IMR-90 (cell line): ENCODE data around the gene OR6B3. TPM values are rescaled to one million over a fixed set of nuclear protein-coding genes. Genes with fewer than 3 reads are reported as not detected.

ENCODE experiments used
- ATAC-seq: fragments of 200-7000 bp; cut with Tn5 transposase; 2 replicates; pipeline ENCODE4 v1.9.1; 2020; ENCODE audit warnings: low read depth, mild to moderate bottlenecking, moderate library complexity
- BruUV-seq: library from RNA; stranded (reverse); fragments of 400-500 nt; replicated peaks from 2 replicates; lab custom pipeline; 2021; lab: Mats Ljungman, UMichigan
- CTCF ChIA-PET: fragments of 300-600 bp; formaldehyde crosslinking; extraction: SDS; loops from one replicate; lab custom pipeline; 2021; ENCODE audit warnings: antibody characterized with exemption; lab: Yijun Ruan, JAX
- POLR2A ChIA-PET: fragments of 300-600 bp; sonication (Branson Sonifier 250); formaldehyde crosslinking; loops from one replicate; lab custom pipeline; 2022; ENCODE audit warnings: antibody characterized with exemption; ENCODE audit not compliant: unreplicated experiment; lab: Charles Lee
- DNase-seq: peaks from one replicate; pipeline ENCODE4 v3.0.0; 2013
- H2AFZ ChIP-seq: replicated peaks from 2 replicates; pipeline ENCODE3; 2013; ENCODE audit warnings: low read length, mild to moderate bottlenecking; ENCODE audit not compliant: poor library complexity
- H2AK5ac ChIP-seq: 2 replicates; pipeline ENCODE4 v1.6.1; 2013; ENCODE audit warnings: low read depth, low read length, inconsistent platforms
- H2AK9ac ChIP-seq: replicated peaks from 2 replicates; pipeline ENCODE3; 2013; ENCODE audit warnings: mild to moderate bottlenecking, low read depth, low read length, moderate library complexity; ENCODE audit not compliant: poor library complexity
- H2BK120ac ChIP-seq: 2 replicates; pipeline ENCODE4 v1.6.1; 2013; ENCODE audit warnings: low read depth, low read length, inconsistent platforms
- H2BK15ac ChIP-seq: 3 replicates; pipeline ENCODE4 v1.6.1; 2013; ENCODE audit warnings: low read depth, low read length, inconsistent platforms
- H2BK20ac ChIP-seq: 2 replicates; pipeline ENCODE4 v1.6.1; 2013; ENCODE audit warnings: low read depth, mild to moderate bottlenecking, inconsistent platforms, low read length, moderate library complexity
- H2BK5ac ChIP-seq: 2 replicates; pipeline ENCODE4 v1.6.1; 2013; ENCODE audit warnings: mild to moderate bottlenecking, low read depth, low read length, inconsistent platforms; ENCODE audit not compliant: poor library complexity, severe bottlenecking
- H3K14ac ChIP-seq: replicated peaks from 2 replicates; pipeline ENCODE4 v1.6.1; 2013; ENCODE audit warnings: low read depth, low read length, inconsistent platforms
- H3K18ac ChIP-seq: 2 replicates; pipeline ENCODE4 v1.6.1; 2013; ENCODE audit warnings: low read depth, low read length, control low read depth
- H3K23ac ChIP-seq: 2 replicates; pipeline ENCODE4 v1.6.1; 2013; ENCODE audit warnings: low read depth, low read length, inconsistent platforms
- H3K27ac ChIP-seq: 2 replicates; pipeline ENCODE4 v1.5.1; 2013; ENCODE audit warnings: mild to moderate bottlenecking, control low read depth, low read length; ENCODE audit not compliant: insufficient read depth
- H3K27me3 ChIP-seq: 2 replicates; pipeline ENCODE4 v1.6.1; 2013; ENCODE audit warnings: low read length; ENCODE audit not compliant: control insufficient read depth, insufficient read depth
- H3K36me3 ChIP-seq: 2 replicates; pipeline ENCODE4 v1.6.1; 2013; ENCODE audit warnings: low read length, mixed read lengths; ENCODE audit not compliant: control insufficient read depth, insufficient read depth
- H3K4ac ChIP-seq: 2 replicates; pipeline ENCODE4 v1.6.1; 2013; ENCODE audit warnings: low read depth, low read length, inconsistent platforms
- H3K4me1 ChIP-seq: 2 replicates; pipeline ENCODE4 v1.6.1; 2013; ENCODE audit warnings: low read length, mixed read lengths; ENCODE audit not compliant: control insufficient read depth, insufficient read depth
- H3K4me2 ChIP-seq: 2 replicates; pipeline ENCODE4 v1.6.1; 2013; ENCODE audit warnings: low read depth, mild to moderate bottlenecking, control low read depth, low read length, moderate library complexity
- H3K4me3 ChIP-seq: 2 replicates; pipeline ENCODE4 v1.5.1; 2013; ENCODE audit warnings: low read depth, mild to moderate bottlenecking, control low read depth, low read length, moderate library complexity; ENCODE audit not compliant: insufficient read depth
- H3K56ac ChIP-seq: 2 replicates; pipeline ENCODE4 v1.6.1; 2013; ENCODE audit warnings: low read length, inconsistent platforms; ENCODE audit not compliant: insufficient read depth; ENCODE audit errors: extremely low read depth
- H3K79me1 ChIP-seq, 2 experiments: 2 replicates each; pipeline ENCODE4 v1.6.1; 2013; ENCODE audit warnings: low read length in 2 of 2, inconsistent platforms in 1 of 2, low read depth in 1 of 2
- H3K9ac ChIP-seq: 2 replicates; pipeline ENCODE4 v1.6.1; 2013; ENCODE audit warnings: low read depth, low read length, control low read depth
- H3K9me1 ChIP-seq: 2 replicates; pipeline ENCODE4 v1.6.1; 2013; ENCODE audit warnings: low read length, inconsistent platforms; ENCODE audit not compliant: insufficient read depth
- H3K9me3 ChIP-seq: 2 replicates; pipeline ENCODE4 v1.6.1; 2013; ENCODE audit warnings: low read length; ENCODE audit not compliant: control insufficient read depth, insufficient read depth
- H4K20me1 ChIP-seq: 2 replicates; pipeline ENCODE4 v1.6.1; 2013; ENCODE audit warnings: low read length, inconsistent platforms; ENCODE audit not compliant: insufficient read depth
- H4K5ac ChIP-seq: 2 replicates; pipeline ENCODE4 v1.6.1; 2013; ENCODE audit warnings: mild to moderate bottlenecking, low read depth, low read length, control low read depth
- H4K8ac ChIP-seq, 2 experiments: 2 replicates each; pipeline ENCODE4 v1.6.1; 2013; ENCODE audit warnings: low read depth in 2 of 2, low read length in 2 of 2, control low read depth in 1 of 2, inconsistent platforms in 1 of 2
- H4K91ac ChIP-seq: 2 replicates; pipeline ENCODE4 v1.6.1; 2013; ENCODE audit warnings: low read depth, low read length, inconsistent platforms; ENCODE audit not compliant: insufficient read depth
- BHLHE40 ChIP-seq: fragments of 150-350 bp; IDR thresholded peaks from 2 replicates; pipeline ENCODE4 v1.6.1; 2016; ENCODE audit warnings: mild to moderate bottlenecking, low read depth, low read length
- CEBPB ChIP-seq: IDR thresholded peaks from 2 replicates; pipeline ENCODE4 v1.6.1; 2012; ENCODE audit warnings: low read depth, low read length, improper control_type of control experiment
- MAFK ChIP-seq: IDR thresholded peaks from 2 replicates; pipeline ENCODE4 v1.6.1; 2012; ENCODE audit warnings: low read depth, low read length, improper control_type of control experiment
- RAD21 ChIP-seq: IDR thresholded peaks from 2 replicates; pipeline ENCODE4 v1.6.1; 2012; ENCODE audit warnings: low read length, improper control_type of control experiment
- WGBS, 2 experiments: methylation state at CpG; one replicate each; pipeline versions ENCODE4 v1.1.5 to v1.1.7; 2013; ENCODE audit warnings: missing lambda C conversion rate in 2 of 2; ENCODE audit not compliant: insufficient read length in 1 of 2; ENCODE audit errors: extremely low coverage in 2 of 2; 5-methylcytosine and 5-hydroxymethylcytosine counted together
- dilution Hi-C: fragments of 300-500 bp; cut with HindIII; formaldehyde crosslinking; loops from one replicate; pipeline ENCODE4 v1.14.3; 2018; ENCODE audit warnings: low sequenced_read_pairs; ENCODE audit not compliant: unreplicated experiment
- in situ Hi-C: fragments of 300-500 bp; cut with MboI; formaldehyde crosslinking; loops from 3 replicates; pipeline ENCODE4 v1.14.3; 2019; ENCODE audit warnings: low sequenced_read_pairs, inconsistent platforms, mixed read lengths
- intact Hi-C: fragments of 100-400 bp; cut with micrococcal nuclease; formaldehyde crosslinking; loops from 2 replicates; pipeline ENCODE4 v1.10.0; 2022
- polyA plus RNA-seq, 3 experiments: library from polyadenylated mRNA; depleted of rRNA; stranded (reverse); fragments of >200 nt; gene quantifications; 2 replicates each; pipeline ENCODE4 v1.2.3, GENCODE V29; 2012; ENCODE audit warnings: low replicate concordance in 1 of 3
- total RNA-seq: library from RNA; depleted of rRNA; stranded (reverse); fragments of >200 nt; gene quantifications from 2 replicates; pipeline ENCODE4 v1.2.3, GENCODE V29; 2012
- TF ChIP-seq, protein P1 (sequence below): conservative IDR thresholded peaks from 2 replicates; pipeline ENCODE4 v1.5.1; 2012; ENCODE audit warnings: mild to moderate bottlenecking, low read depth, low read length, improper control_type of control experiment

The OR6B3 gene
- total and polyA plus RNA-seq, 2 of the 4 experiments (the other 2 are of a cell fraction): not detected

GRCh38 chr2:240095556-240096523 is 42.5 kb upstream of the OR6B3 start (continued):
- no peak for TF ChIP-seq CEBPB

- H3K27me3 ChIP-seq: peaks cover 2% of the 10 kb centered on the region; the same call in 1 of the 2 replicates
- no peak overlapping the region for H2AK9ac ChIP-seq
- BruUV-seq: no TSS peak
- intact Hi-C loops (no loop called here), dilution Hi-C loops (no loop called here), in situ Hi-C loops (no loop called here)
- POLR2A ChIA-PET: no interaction called here
- no peak overlapping the region for H2BK20ac ChIP-seq
- H3K56ac ChIP-seq: no peak overlapping the region
- no peak overlapping the region for H2BK120ac ChIP-seq
- H3K23ac ChIP-seq: no peak overlapping the region
- H2AK5ac ChIP-seq: no peak overlapping the region
- H3K27ac ChIP-seq: no peak overlapping the region
- H3K4ac ChIP-seq: no peak overlapping the region
- H2AFZ ChIP-seq: no peak overlapping the region
- DNase-seq (no peak), ATAC-seq (no peak)
- TF ChIP-seq, protein P1, sequence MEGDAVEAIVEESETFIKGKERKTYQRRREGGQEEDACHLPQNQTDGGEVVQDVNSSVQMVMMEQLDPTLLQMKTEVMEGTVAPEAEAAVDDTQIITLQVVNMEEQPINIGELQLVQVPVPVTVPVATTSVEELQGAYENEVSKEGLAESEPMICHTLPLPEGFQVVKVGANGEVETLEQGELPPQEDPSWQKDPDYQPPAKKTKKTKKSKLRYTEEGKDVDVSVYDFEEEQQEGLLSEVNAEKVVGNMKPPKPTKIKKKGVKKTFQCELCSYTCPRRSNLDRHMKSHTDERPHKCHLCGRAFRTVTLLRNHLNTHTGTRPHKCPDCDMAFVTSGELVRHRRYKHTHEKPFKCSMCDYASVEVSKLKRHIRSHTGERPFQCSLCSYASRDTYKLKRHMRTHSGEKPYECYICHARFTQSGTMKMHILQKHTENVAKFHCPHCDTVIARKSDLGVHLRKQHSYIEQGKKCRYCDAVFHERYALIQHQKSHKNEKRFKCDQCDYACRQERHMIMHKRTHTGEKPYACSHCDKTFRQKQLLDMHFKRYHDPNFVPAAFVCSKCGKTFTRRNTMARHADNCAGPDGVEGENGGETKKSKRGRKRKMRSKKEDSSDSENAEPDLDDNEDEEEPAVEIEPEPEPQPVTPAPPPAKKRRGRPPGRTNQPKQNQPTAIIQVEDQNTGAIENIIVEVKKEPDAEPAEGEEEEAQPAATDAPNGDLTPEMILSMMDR: no peak
- TF ChIP-seq RAD21: no peak
- no peak for TF ChIP-seq MAFK
- no peak for TF ChIP-seq BHLHE40
- WGBS, 2 experiments: 40% methylated on average over 4 of the region's 5 CpGs; no CpG with 5 or more reads in 1 of the 2 experiments
- H3K36me3 ChIP-seq: no peaks in the 10 kb centered on the region
- H4K91ac ChIP-seq: no peak overlapping the region
- no peak overlapping the region for H2BK15ac ChIP-seq
- no peak overlapping the region for H3K4me2 ChIP-seq
- H3K18ac ChIP-seq: no peak overlapping the region
- H3K9me1 ChIP-seq: no peaks in the 10 kb centered on the region
- H4K20me1 ChIP-seq: no peaks in the 10 kb centered on the region
- H3K79me1 ChIP-seq: no peaks in the 10 kb centered on the region
- H4K8ac ChIP-seq: no peak overlapping the region
- H3K4me1 ChIP-seq: no peaks in the 10 kb centered on the region
- 0 out of 2 replicates have a peak, but pooled peaks cover 2% of the 10 kb centered on the region for H3K9me3 ChIP-seq
- H4K5ac ChIP-seq: no peak overlapping the region
- H3K9ac ChIP-seq: no peak overlapping the region
- no peak overlapping the region for H3K14ac ChIP-seq
- CTCF ChIA-PET: no interaction called here
- H3K4me3 ChIP-seq: no peak overlapping the region
- H2BK5ac ChIP-seq: no peak overlapping the region
Observed at GRCh38 chr2:240089306-240089705, 36.0 kb upstream of the OR6B3 start.
